LNCAP (cell line): ENCODE data around the gene DTYMK.

Experiments used
- CTCF ChIP-seq: fragments of 450-650 bp; IDR thresholded peaks from 2 replicates; pipeline ENCODE4 v1.5.1; 2017; ENCODE audit warnings: mild to moderate bottlenecking

DTYMK gene

DNA sequence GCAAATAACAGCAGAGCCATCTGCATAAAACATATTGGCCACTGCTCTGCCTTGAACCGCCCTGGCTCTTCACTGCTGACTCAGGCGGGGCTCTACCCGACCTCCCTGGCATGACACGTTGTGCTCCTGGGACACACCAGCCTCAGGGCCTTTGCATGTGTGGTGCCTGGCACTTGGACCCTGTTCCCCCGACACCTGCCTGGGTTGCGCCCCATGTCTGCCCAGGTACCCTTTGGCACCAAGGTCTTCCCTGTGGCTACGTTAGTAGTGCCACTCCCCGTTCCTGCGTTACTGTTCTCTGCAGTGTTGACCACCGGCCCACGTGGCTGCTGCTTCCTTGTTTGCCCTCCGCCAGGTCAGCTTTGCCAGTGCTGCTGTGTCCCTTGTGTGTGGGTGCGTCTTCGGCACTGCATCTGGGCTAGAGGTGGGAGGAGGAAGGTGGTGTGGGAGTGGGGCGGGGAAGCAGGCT lies 28.8 kb downstream of the DTYMK start:
- no peak for TF ChIP-seq CTCF

DNA sequence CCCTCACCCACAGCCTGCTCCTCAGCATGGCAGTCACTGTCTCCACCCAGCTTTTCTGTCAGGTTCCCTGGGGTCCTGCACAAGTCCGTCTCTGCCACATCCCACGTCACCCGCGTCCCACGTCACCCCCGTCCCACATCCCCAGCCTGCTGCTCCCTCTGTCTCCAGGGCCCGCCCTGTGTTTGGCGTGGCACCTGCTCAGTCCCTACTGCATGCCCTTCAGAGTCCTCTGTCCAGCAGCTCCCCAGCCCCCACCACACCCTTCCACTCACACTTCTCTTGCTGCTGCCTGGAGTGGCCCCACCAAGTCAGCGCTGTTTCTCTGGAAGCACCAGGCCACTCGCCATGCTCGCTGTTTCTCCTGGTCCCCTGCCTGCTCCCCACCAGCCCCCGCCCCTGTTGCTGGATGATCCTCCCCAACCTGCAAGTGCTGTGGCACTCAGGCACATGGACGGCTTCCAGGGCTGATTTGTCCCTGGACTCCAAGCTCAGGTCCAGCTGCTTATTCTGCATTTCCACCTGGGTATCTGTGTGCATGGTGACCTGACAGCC lies 30.3 kb downstream of the DTYMK start:
- TF ChIP-seq CTCF: no peak

GRCh38 chr2:241655516-241656189 lies 31.0 kb downstream of the DTYMK start:
- no peak for TF ChIP-seq CTCF

DNA sequence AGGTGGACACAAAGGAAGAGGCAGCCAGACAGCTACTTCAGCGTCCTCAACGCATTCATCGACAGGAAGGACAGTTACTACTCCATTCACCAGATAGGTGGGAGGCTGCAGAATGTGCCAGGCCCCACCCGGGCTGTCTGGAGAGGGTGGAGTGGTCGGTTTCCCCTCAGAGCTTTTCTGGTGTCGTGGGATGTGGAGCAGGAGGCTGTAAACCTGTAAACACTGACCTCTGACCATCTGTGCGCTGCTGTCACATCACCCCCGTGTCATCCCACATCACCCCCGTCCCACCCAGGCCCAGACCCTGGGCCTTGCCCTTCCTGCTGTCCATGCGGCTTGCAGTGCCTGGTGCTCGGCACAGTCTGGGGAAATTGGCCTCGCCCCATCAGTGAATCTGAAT lies 32.1 kb downstream of the DTYMK start:
- no peak for TF ChIP-seq CTCF

- TF ChIP-seq CTCF: no peak
Observed at GRCh38 chr2:241653210-241653750, 33.3 kb downstream of the DTYMK start.

DNA sequence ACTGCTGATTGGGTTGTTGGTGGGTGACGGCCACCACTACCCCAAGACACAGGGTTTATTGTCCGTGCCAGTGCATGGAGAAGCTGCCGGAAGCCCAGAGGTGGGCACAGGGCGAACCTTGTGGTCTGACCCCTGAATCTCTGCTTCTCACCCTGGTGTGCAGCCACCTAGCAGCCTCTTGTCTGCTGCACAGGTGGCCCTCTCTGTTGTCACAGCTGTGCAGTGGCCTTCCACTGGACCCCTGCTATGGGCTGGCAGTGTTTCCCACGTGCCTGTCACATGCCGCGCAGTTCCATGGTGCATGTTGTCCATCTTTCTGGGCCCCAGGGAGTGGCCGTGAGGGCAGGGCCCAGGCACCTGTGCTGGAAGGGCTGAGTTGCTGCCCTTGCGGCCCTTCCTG lies 33.9 kb downstream of the DTYMK start:
- TF ChIP-seq CTCF: no peak

DNA sequence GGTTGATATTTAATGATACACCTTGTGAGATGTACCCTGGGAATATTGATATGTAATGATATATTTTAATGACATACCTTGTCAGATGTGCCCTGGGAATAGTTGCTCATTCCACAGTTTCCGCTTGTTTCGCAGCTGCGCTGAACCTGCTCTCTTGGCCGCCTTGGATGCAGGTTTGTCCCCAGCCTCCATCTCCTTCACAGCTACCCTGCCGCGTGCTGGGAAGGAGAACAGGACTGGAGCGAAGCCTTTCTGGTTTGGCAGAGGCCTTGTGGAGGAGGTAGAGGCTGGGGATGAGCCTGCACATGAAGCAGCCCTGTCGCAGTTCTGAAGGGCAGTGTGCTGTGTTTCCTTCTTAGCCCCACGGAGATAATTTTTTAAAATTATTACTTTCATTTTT lies 34.5 kb downstream of the DTYMK start:
- no peak for TF ChIP-seq CTCF
